HepG2 (cell line): ENCODE measurements around the gene HEPHL1. TPM values are rescaled to one million over a fixed set of nuclear protein-coding genes. Genes with fewer than 3 reads are reported as not detected.

Experiments used
- ELF4 ChIP-seq: sonication (generic); formaldehyde crosslinking; IDR thresholded peaks from 2 replicates; pipeline ENCODE4 v1.5.0; 2020; ENCODE audit warnings: missing genetic modification reagents, mild to moderate bottlenecking, moderate library complexity, borderline replicate concordance
- TSC22D2 ChIP-seq: sonication (generic); formaldehyde crosslinking; IDR thresholded peaks from 2 replicates; pipeline ENCODE4 v1.5.1; 2020; ENCODE audit warnings: missing genetic modification reagents, mild to moderate bottlenecking, borderline replicate concordance
- WIZ ChIP-seq: sonication (generic); formaldehyde crosslinking; IDR thresholded peaks from 2 replicates; pipeline ENCODE4 v1.5.1; 2020; ENCODE audit warnings: mild to moderate bottlenecking, missing genetic modification reagents
- ZNF138 ChIP-seq: sonication (generic); formaldehyde crosslinking; IDR thresholded peaks from 2 replicates; pipeline ENCODE4 v1.5.0; 2020; ENCODE audit warnings: mild to moderate bottlenecking, low read depth, missing genetic modification reagents
- ZNF251 ChIP-seq: sonication (generic); formaldehyde crosslinking; IDR thresholded peaks from 2 replicates; pipeline ENCODE4 v1.9.0; 2021; ENCODE audit warnings: mild to moderate bottlenecking, missing genetic modification reagents
- ZNF335 ChIP-seq: sonication (generic); formaldehyde crosslinking; IDR thresholded peaks from 2 replicates; pipeline ENCODE4 v1.4.0; 2020; ENCODE audit warnings: missing genetic modification reagents
- ZNF546 ChIP-seq: sonication (generic); formaldehyde crosslinking; conservative IDR thresholded peaks from 2 replicates; pipeline ENCODE4 v1.8.1; 2023; ENCODE audit warnings: mild to moderate bottlenecking, missing genetic modification reagents
- polyA plus RNA-seq, 8 experiments: library from polyadenylated mRNA; depleted of rRNA in 3 of 8; stranded (reverse) in 7 of 8; unstranded in 1 of 8; fragments of >200 nt; fragmentation: Illumina TruSeq in 4 of 8; extraction: Trizol in 4 of 8; gene quantifications; 2 replicates each; pipeline versions ENCODE4 v1.2.1 to v1.2.3, GENCODE V29; 2011 to 2016; ENCODE audit warnings: low read depth in 4 of 8, missing spikeins in 1 of 8, mixed read lengths in 1 of 8; ENCODE audit not compliant: insufficient read depth in 1 of 8
- total RNA-seq, 5 experiments: library from RNA; depleted of rRNA; stranded (reverse); fragments of >200 nt; fragmentation: Illumina TruSeq; extraction: Trizol; gene quantifications; 2 replicates each; pipeline ENCODE4 v1.2.3, GENCODE V29; 2016; ENCODE audit warnings: low read depth in 1 of 5
- TF ChIP-seq, protein P1 (sequence below): sonication (generic); formaldehyde crosslinking; IDR thresholded peaks from 2 replicates; pipeline ENCODE4 v1.9.0; 2022; ENCODE audit warnings: missing genetic modification reagents, mild to moderate bottlenecking, borderline replicate concordance
- TF ChIP-seq, protein P2 (sequence below): sonication (generic); formaldehyde crosslinking; IDR thresholded peaks from 2 replicates; pipeline ENCODE4 v1.4.0; 2020; ENCODE audit warnings: missing genetic modification reagents

HEPHL1 gene
- total and polyA plus RNA-seq, 2 of the 13 experiments (the other 11 are each of a cell fraction or from before 2014, with no cell fraction given): 0.04 to 0.05 TPM

DNA sequence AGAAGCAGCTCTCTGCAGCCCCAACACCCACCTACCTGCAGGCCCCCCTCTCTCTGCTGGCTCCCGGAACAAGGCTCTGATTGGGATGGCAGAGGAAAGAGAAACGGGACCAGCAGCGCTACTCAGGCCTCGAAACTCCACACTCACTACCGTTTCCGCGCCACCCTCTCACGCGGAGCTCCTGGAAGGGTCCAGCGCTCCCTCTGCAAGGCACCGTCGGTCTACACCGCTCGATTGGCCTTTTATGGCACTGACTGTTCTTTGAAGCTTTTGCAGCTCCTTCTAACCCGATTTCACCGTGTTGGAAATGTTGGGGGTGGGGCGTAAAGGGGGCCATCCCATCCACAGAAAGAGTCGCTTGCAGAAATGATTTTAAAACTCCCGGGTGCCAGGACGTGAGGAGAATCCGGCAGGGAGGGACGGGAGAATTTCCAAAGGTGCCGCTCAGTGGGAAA, 107.2 kb downstream of the HEPHL1 start (continued):
- no peak for TF ChIP-seq TSC22D2 (CRISPR knock-in tag)
- TF ChIP-seq ZNF546 (CRISPR knock-in tag): no peak
- TF ChIP-seq ZNF335 (CRISPR knock-in tag): peak; percentile 25; the same call in 1 of the 2 replicates
- no peak for TF ChIP-seq ZNF251 (CRISPR knock-in tag)
- TF ChIP-seq, protein P1, sequence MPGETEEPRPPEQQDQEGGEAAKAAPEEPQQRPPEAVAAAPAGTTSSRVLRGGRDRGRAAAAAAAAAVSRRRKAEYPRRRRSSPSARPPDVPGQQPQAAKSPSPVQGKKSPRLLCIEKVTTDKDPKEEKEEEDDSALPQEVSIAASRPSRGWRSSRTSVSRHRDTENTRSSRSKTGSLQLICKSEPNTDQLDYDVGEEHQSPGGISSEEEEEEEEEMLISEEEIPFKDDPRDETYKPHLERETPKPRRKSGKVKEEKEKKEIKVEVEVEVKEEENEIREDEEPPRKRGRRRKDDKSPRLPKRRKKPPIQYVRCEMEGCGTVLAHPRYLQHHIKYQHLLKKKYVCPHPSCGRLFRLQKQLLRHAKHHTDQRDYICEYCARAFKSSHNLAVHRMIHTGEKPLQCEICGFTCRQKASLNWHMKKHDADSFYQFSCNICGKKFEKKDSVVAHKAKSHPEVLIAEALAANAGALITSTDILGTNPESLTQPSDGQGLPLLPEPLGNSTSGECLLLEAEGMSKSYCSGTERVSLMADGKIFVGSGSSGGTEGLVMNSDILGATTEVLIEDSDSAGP: 0 out of 2 replicates have a peak, but pooled peaks have one; percentile 43
- TF ChIP-seq ZNF138 (CRISPR knock-in tag): no peak
- no peak for TF ChIP-seq WIZ (CRISPR knock-in tag)
- TF ChIP-seq, protein P2, sequence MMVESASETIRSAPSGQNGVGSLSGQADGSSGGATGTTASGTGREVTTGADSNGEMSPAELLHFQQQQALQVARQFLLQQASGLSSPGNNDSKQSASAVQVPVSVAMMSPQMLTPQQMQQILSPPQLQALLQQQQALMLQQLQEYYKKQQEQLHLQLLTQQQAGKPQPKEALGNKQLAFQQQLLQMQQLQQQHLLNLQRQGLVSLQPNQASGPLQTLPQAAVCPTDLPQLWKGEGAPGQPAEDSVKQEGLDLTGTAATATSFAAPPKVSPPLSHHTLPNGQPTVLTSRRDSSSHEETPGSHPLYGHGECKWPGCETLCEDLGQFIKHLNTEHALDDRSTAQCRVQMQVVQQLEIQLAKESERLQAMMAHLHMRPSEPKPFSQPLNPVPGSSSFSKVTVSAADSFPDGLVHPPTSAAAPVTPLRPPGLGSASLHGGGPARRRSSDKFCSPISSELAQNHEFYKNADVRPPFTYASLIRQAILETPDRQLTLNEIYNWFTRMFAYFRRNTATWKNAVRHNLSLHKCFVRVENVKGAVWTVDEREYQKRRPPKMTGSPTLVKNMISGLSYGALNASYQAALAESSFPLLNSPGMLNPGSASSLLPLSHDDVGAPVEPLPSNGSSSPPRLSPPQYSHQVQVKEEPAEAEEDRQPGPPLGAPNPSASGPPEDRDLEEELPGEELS: no peak; the same call in 1 of the 2 replicates
- TF ChIP-seq ELF4 (CRISPR knock-in tag): peak; percentile 86
